ENCODE data around the gene SON. TPM values are rescaled to one million over a fixed set of nuclear protein-coding genes. Genes with fewer than 3 reads are reported as not detected.
"Not testable (repeated sequence)": the region's sequence is repeated elsewhere in the genome, so short reads cannot be mapped to it uniquely, and the experiment has no call there.

The SON gene
- polyA plus RNA-seq, 1 experiment = 103 TPM

DNA sequence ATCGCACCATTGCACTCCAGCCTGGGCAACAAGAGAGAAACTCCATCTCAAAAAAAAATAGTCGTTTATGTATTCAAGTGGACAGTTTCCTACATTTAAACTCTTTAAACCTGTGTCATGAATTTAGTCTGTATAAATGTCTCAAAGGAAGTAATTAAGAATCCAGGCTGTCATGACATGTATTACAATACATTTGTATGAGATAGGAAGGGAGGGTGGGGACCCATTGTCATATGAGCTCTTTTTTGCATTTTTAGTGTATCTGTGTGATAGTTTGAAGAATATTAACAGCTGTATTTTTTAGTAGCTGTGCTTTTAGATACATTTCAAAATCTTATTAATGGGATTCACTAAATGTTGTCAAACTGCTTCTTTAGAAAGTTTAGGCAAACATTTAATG, 25.6 kb downstream of the SON start:
- POLR2A ChIA-PET = interaction anchor here (0.7 kb wide), 1 partner anchor 12 kb away, joined by 3 read pairs; no protein-coding TSS in a partner anchor

DNA sequence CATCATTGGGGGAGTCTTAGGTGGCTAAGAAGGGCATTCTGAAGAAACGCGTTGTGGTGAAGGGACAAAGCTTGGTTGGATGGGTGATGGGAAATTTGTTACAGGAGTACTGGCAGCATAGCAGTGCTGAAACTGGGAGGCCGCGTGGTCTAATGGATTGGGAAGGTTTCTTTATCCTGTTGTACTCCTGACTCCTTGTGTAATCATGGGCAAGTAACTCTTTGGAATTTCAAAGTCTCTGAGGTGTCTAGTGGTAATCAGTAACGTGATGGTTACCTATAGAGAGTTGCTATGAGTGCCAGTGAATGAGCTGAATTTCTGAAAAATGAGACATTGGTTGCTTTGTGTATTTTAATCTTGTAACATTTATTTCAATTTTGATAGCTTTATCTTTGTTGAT, 27.2 kb downstream of the SON start:
- Histone ChIP-seq H3K27me3 (ENCODE audit: control insufficient read depth, insufficient read depth, low read length) (no peaks in the 10 kb centered on the region), H3K9me3 (ENCODE audit: control insufficient read depth, insufficient read depth, low read length) (no peaks in the 10 kb centered on the region), H3K4me3 (ENCODE audit: low read depth, low read length) (no peak overlapping the region), H3K27ac (ENCODE audit: low read depth, low read length) (no peak overlapping the region)
- CTCF ChIA-PET = interaction anchor here (5.0 kb wide), 1 partner anchor 36 kb away, joined by 28 read pairs; no protein-coding TSS in a partner anchor
- POLR2A ChIA-PET = no interaction called here
- no peak for DNase-seq (ENCODE audit: low read depth, low spot score)
- TF ChIP-seq, protein P1, sequence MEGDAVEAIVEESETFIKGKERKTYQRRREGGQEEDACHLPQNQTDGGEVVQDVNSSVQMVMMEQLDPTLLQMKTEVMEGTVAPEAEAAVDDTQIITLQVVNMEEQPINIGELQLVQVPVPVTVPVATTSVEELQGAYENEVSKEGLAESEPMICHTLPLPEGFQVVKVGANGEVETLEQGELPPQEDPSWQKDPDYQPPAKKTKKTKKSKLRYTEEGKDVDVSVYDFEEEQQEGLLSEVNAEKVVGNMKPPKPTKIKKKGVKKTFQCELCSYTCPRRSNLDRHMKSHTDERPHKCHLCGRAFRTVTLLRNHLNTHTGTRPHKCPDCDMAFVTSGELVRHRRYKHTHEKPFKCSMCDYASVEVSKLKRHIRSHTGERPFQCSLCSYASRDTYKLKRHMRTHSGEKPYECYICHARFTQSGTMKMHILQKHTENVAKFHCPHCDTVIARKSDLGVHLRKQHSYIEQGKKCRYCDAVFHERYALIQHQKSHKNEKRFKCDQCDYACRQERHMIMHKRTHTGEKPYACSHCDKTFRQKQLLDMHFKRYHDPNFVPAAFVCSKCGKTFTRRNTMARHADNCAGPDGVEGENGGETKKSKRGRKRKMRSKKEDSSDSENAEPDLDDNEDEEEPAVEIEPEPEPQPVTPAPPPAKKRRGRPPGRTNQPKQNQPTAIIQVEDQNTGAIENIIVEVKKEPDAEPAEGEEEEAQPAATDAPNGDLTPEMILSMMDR (IDR thresholded peaks at IDR 0.05; ENCODE audit: low read depth, low read length) = no peak

More for the DNA sequence above, 25.6 kb downstream of the SON start:
- Histone ChIP-seq H3K4me3 (ENCODE audit: low read depth, low read length) (no peak overlapping the region), H3K27me3 (ENCODE audit: control insufficient read depth, insufficient read depth, low read length) (no peaks in the 10 kb centered on the region), H3K9me3 (ENCODE audit: control insufficient read depth, insufficient read depth, low read length) (no peaks in the 10 kb centered on the region), H3K27ac (ENCODE audit: low read depth, low read length) (no peak overlapping the region)
- TF ChIP-seq, protein P1 (IDR thresholded peaks at IDR 0.05; ENCODE audit: low read depth, low read length) = no peak
- DNase-seq (ENCODE audit: low read depth, low spot score) = no peak
- CTCF ChIA-PET = interaction anchor here (0.6 kb wide), 1 partner anchor 37 kb away, joined by 3 read pairs; no protein-coding TSS in a partner anchor

DNA sequence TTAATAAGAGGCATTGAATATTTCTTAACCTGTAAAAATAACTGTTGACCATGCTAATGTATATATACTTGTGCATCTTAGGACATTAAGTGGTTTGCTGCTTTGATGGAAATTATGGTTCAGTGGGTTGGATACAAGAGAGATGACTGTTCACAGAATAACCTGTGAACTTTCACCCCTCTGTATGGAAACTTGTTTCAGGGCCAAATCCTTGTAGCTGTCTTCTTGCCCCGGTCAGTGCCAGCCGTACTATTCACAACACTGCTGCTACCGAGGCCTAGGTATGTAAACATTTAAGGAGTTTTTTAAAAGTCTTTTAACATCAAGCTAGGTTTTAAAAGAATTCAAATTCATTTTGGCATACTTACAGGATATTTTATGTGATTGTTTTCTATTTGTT, 29.5 kb downstream of the SON start:
- Histone ChIP-seq H3K27me3 (ENCODE audit: control insufficient read depth, insufficient read depth, low read length) (no peaks in the 10 kb centered on the region), H3K9me3 (ENCODE audit: control insufficient read depth, insufficient read depth, low read length) (no peaks in the 10 kb centered on the region), H3K4me3 (ENCODE audit: low read depth, low read length) (no peak overlapping the region), H3K27ac (ENCODE audit: low read depth, low read length) (no peak overlapping the region)
- ChIA-PET POLR2A (interaction anchor here (0.7 kb wide), 1 partner anchor 169 kb away, joined by 3 read pairs; no protein-coding TSS in a partner anchor), CTCF (interaction anchor here (5.0 kb wide), 1 partner anchor 33 kb away, joined by 28 read pairs; no protein-coding TSS in a partner anchor)
- no peak for DNase-seq (ENCODE audit: low read depth, low spot score)
- TF ChIP-seq, protein P1 (IDR thresholded peaks at IDR 0.05; ENCODE audit: low read depth, low read length) = no peak

DNA sequence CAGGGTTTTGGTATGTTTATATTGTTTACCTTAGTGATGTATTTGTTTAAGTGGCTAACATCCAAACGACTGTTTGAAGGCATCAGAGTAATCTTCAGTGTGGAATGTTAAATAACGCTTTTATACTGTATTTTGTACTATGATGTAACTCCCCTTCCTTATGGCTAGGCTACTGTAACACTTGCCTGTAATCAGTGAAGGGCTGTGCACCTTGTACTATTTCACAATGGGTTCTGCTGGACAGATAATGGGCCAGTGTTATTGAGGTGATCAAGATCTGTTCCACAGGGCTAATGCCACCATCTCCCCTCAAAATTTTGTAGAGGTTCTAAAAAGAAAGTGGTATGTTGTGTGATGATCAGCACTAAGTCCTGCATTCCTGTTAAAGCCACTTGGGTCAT, 33.9 kb downstream of the SON start:
- DNase-seq (ENCODE audit: low read depth, low spot score); H3K4me3 ChIP-seq (ENCODE audit: low read depth, low read length); H3K9me3 ChIP-seq (ENCODE audit: control insufficient read depth, insufficient read depth, low read length); H3K27me3 ChIP-seq (ENCODE audit: control insufficient read depth, insufficient read depth, low read length); POLR2A ChIA-PET; H3K27ac ChIP-seq (ENCODE audit: low read depth, low read length): not testable (repeated sequence)
- CTCF ChIA-PET = interaction anchor here (1.0 kb wide), 3 partner anchors 12 to 30 kb away, joined by 3 read pairs; partner anchors contain the start of gene DONSON

DNA sequence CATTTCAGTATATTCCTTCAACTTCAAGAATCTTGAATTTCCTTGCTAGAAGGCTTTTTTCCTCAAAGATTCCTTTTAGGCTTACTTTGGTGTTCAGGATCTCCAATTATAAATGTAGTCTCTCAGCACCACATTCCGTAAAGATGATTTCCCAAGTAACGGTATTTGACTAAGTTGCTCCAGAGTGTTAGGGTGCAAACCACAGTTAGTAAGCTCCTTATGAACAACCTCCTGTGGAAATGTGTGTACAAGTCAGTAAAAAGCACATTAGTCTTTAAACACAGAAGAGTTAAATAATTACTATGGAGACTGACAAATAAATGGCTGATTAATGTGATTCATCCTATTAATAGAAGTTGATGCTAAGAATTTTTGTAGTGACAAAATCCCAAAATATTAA, 35.4 kb downstream of the SON start:
- ChIA-PET POLR2A (interaction anchor here (1.4 kb wide), 1 partner anchor 10 kb away, joined by 6 read pairs; the partner anchor contains the start of gene DONSON), CTCF (interaction anchor here (0.7 to 2.1 kb wide), 2 partner anchors 9 to 28 kb away, joined by 3 to 8 read pairs; no protein-coding TSS in a partner anchor)
- no peak for DNase-seq (ENCODE audit: low read depth, low spot score)
- no peaks in the 10 kb centered on the region for H3K27me3 ChIP-seq (ENCODE audit: control insufficient read depth, insufficient read depth, low read length)
- no peak overlapping the region for H3K27ac ChIP-seq (ENCODE audit: low read depth, low read length)
- H3K4me3 ChIP-seq (ENCODE audit: low read depth, low read length) = no peak overlapping the region
- H3K9me3 ChIP-seq (ENCODE audit: control insufficient read depth, insufficient read depth, low read length) = no peaks in the 10 kb centered on the region
- TF ChIP-seq, protein P1 (IDR thresholded peaks at IDR 0.05; ENCODE audit: low read depth, low read length) = no peak
